Mesenchymal stem cell (in vitro differentiated cells and primary cell): ENCODE data around the gene BAAT.

Experiments
- DNase-seq: peaks from one replicate; pipeline ENCODE4 v3.0.0-alpha.2; 2013
- H2AFZ ChIP-seq: one replicate; pipeline ENCODE4 v1.6.1; 2013; ENCODE audit warnings: low read depth, mild to moderate bottlenecking, control low read depth, inconsistent platforms, low read length, moderate library complexity
- H2AK5ac ChIP-seq: 2 replicates; pipeline ENCODE4 v1.6.1; 2013; ENCODE audit warnings: low read length, moderate library complexity, mild to moderate bottlenecking, inconsistent platforms; ENCODE audit not compliant: severe bottlenecking
- H2BK120ac ChIP-seq: one replicate; pipeline ENCODE4 v1.6.1; 2013; ENCODE audit warnings: low read depth, mild to moderate bottlenecking, inconsistent platforms, low read length, moderate library complexity
- H2BK12ac ChIP-seq, 2 experiments: one replicate each; pipeline ENCODE4 v1.6.1; 2013; ENCODE audit warnings: inconsistent platforms in 2 of 2, low read length in 2 of 2, mild to moderate bottlenecking in 2 of 2, moderate library complexity in 2 of 2, control low read depth in 1 of 2
- H2BK15ac ChIP-seq: one replicate; pipeline ENCODE4 v1.6.1; 2013; ENCODE audit warnings: mild to moderate bottlenecking, low read depth, inconsistent platforms; ENCODE audit not compliant: poor library complexity, severe bottlenecking
- H2BK5ac ChIP-seq: 2 replicates; pipeline ENCODE4 v1.6.1; 2013; ENCODE audit warnings: low read depth, mild to moderate bottlenecking, low read length, control low read depth, inconsistent platforms; ENCODE audit not compliant: poor library complexity, severe bottlenecking
- H3K14ac ChIP-seq, 2 experiments: one replicate each; pipeline ENCODE4 v1.6.1; 2013; ENCODE audit warnings: inconsistent platforms in 2 of 2, low read length in 2 of 2, control low read depth in 1 of 2, mild to moderate bottlenecking in 1 of 2, moderate library complexity in 1 of 2
- H3K18ac ChIP-seq, 2 experiments: one replicate each; pipeline ENCODE4 v1.6.1; 2013; ENCODE audit warnings: inconsistent platforms in 2 of 2, low read length in 2 of 2, control low read depth in 1 of 2, low read depth in 1 of 2, mild to moderate bottlenecking in 1 of 2
- H3K23ac ChIP-seq, 2 experiments: one replicate each; pipeline ENCODE4 v1.6.1; 2013; ENCODE audit warnings: inconsistent platforms in 2 of 2, low read length in 2 of 2, mild to moderate bottlenecking in 2 of 2, moderate library complexity in 2 of 2, control low read depth in 1 of 2
- H3K27ac ChIP-seq: 2 replicates; pipeline ENCODE4 v1.5.1; 2013; ENCODE audit warnings: mild to moderate bottlenecking, moderate library complexity, low read length, control low read depth, inconsistent platforms; ENCODE audit not compliant: poor library complexity, severe bottlenecking
- H3K27me3 ChIP-seq, 2 experiments: 2 replicates each; pipeline versions ENCODE4 v1.6.1 to v1.7.0; 2013; ENCODE audit warnings: low read length in 2 of 2, mild to moderate bottlenecking in 2 of 2, moderate library complexity in 2 of 2, control low read depth in 1 of 2, inconsistent platforms in 1 of 2; ENCODE audit not compliant: control insufficient read depth in 1 of 2, insufficient read depth in 1 of 2
- H3K36me3 ChIP-seq, 2 experiments: 2 replicates each; pipeline versions ENCODE4 v1.6.1 to v1.7.0; 2013; ENCODE audit warnings: low read length in 2 of 2, control low read depth in 1 of 2, inconsistent platforms in 1 of 2, low read depth in 1 of 2, mild to moderate bottlenecking in 1 of 2; ENCODE audit not compliant: insufficient read depth in 2 of 2, control insufficient read depth in 1 of 2
- H3K4ac ChIP-seq, 2 experiments: one replicate each; pipeline ENCODE4 v1.6.1; 2013; ENCODE audit warnings: inconsistent platforms in 2 of 2, low read length in 2 of 2, mild to moderate bottlenecking in 2 of 2, moderate library complexity in 2 of 2, control low read depth in 1 of 2, low read depth in 1 of 2
- H3K4me1 ChIP-seq: 2 replicates; pipeline ENCODE4 v1.6.1; 2013; ENCODE audit warnings: low read depth, low read length, control low read depth; ENCODE audit not compliant: control insufficient read depth, insufficient read depth
- H3K4me2 ChIP-seq: 2 replicates; pipeline ENCODE4 v1.6.1; 2013; ENCODE audit warnings: low read length, mild to moderate bottlenecking, inconsistent platforms; ENCODE audit not compliant: poor library complexity, severe bottlenecking
- H3K4me3 ChIP-seq, 2 experiments: 2 replicates each; pipeline versions ENCODE4 v1.5.1 to v1.7.0; 2013; ENCODE audit warnings: low read length in 2 of 2, mild to moderate bottlenecking in 2 of 2, control low read depth in 1 of 2, low read depth in 1 of 2; ENCODE audit not compliant: insufficient read depth in 1 of 2
- H3K79me1 ChIP-seq: replicated peaks from 2 replicates; pipeline ENCODE4 v1.6.1; 2013; ENCODE audit warnings: mild to moderate bottlenecking, control low read depth, low read length, inconsistent platforms; ENCODE audit not compliant: poor library complexity, severe bottlenecking
- H3K9ac ChIP-seq: 2 replicates; pipeline ENCODE4 v1.7.0; 2013; ENCODE audit warnings: mild to moderate bottlenecking, low read length, moderate library complexity
- H3K9me3 ChIP-seq: 2 replicates; pipeline ENCODE4 v1.7.0; 2013; ENCODE audit warnings: mild to moderate bottlenecking, low read length; ENCODE audit not compliant: control insufficient read depth
- H4K8ac ChIP-seq: one replicate; pipeline ENCODE4 v1.6.1; 2013; ENCODE audit warnings: inconsistent platforms, mild to moderate bottlenecking, low read length, moderate library complexity
- H4K91ac ChIP-seq: one replicate; pipeline ENCODE4 v1.6.1; 2013; ENCODE audit warnings: mild to moderate bottlenecking, low read length, inconsistent platforms
- WGBS: methylation state at CpG from one replicate; pipeline ENCODE4 v1.1.7; 2013; ENCODE audit warnings: mixed read lengths; 5-methylcytosine and 5-hydroxymethylcytosine counted together

BAAT gene

GRCh38 chr9:101408374-101409078 is 23.7 kb upstream of the BAAT start:
- peaks cover 19 to 66% of the 10 kb centered on the region in 2 experiments for H3K36me3 ChIP-seq
- no peak overlapping the region for H3K9ac ChIP-seq
- no peak overlapping the region for H3K4me2 ChIP-seq
- H3K9me3 ChIP-seq = peaks cover 95% of the 10 kb centered on the region
- H2BK120ac ChIP-seq = no peak overlapping the region
- H3K27ac ChIP-seq = no peak overlapping the region
- no peak overlapping the region for H4K8ac ChIP-seq
- no peaks in the 10 kb centered on the region for H3K27me3 ChIP-seq
- DNase-seq = peak; percentile 1
- H3K14ac ChIP-seq = no peak overlapping the region
- H2AK5ac ChIP-seq = no peak overlapping the region
- 100% methylated on average over 2 of the region's 5 CpGs for WGBS
- H3K4me3 ChIP-seq = peak overlapping the region in 1 of 2 experiments; percentile 61
- H2AFZ ChIP-seq = no peak overlapping the region
- H2BK12ac ChIP-seq = no peak overlapping the region
- H4K91ac ChIP-seq = no peak overlapping the region
- no peak overlapping the region for H3K18ac ChIP-seq
- no peak overlapping the region for H2BK15ac ChIP-seq
- H3K79me1 ChIP-seq = peaks cover 4% of the 10 kb centered on the region
- H2BK5ac ChIP-seq = no peak overlapping the region
- no peak overlapping the region for H3K4ac ChIP-seq
- H3K4me1 ChIP-seq = no peaks in the 10 kb centered on the region
- H3K23ac ChIP-seq = no peak overlapping the region

- Histone ChIP-seq H2BK120ac (no peak overlapping the region), H3K23ac (no peak overlapping the region), H3K14ac (no peak overlapping the region), H4K8ac (no peak overlapping the region), H2BK12ac (no peak overlapping the region), H3K27me3 (no peaks in the 10 kb centered on the region), H3K9ac (no peak overlapping the region), H3K4me2 (no peak overlapping the region), H3K79me1 (peaks cover 18% of the 10 kb centered on the region), H2AK5ac (no peak overlapping the region), H3K18ac (no peak overlapping the region), H4K91ac (no peak overlapping the region), H3K36me3 (peaks cover 20 to 87% of the 10 kb centered on the region in 2 experiments), H3K27ac (no peak overlapping the region), H3K9me3 (peaks cover 77% of the 10 kb centered on the region), H3K4me1 (peaks cover 2% of the 10 kb centered on the region), H3K4me3 (peak overlapping the region in 1 of 2 experiments; percentile 26), H2BK15ac (no peak overlapping the region), H2BK5ac (no peak overlapping the region), H2AFZ (no peak overlapping the region), H3K4ac (no peak overlapping the region)
- no peak for DNase-seq
- WGBS = 98% methylated on average over 8 of the region's 9 CpGs
Measured at GRCh38 chr9:101403516-101404285, 18.9 kb upstream of the BAAT start.

DNA sequence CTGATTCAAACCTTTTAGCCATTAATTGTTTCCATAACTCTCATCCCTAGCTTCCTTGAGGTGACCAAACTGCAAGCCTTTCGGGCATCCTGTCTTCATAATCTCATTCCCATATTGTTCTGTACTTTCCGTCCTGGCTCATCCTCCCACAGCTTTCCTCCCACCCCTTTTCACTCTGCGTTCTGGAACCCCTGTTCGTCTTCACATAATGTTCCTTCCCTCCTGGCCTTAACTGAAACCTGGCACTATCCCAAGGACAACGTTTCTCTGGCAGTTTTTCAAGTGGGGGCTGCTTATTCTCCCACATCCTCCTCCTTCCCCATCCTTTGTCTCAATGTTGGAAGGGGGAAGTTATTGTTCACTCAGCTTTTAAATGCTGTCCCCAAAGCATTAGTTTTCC is 15.3 kb upstream of the BAAT start:
- peaks cover 43% of the 10 kb centered on the region for H3K9me3 ChIP-seq
- peaks cover 20% of the 10 kb centered on the region for H3K79me1 ChIP-seq
- peaks cover 7 to 64% of the 10 kb centered on the region in 2 experiments for H3K36me3 ChIP-seq
- peak; percentile 5 for DNase-seq
- H3K23ac ChIP-seq = no peak overlapping the region
- H3K18ac ChIP-seq = no peak overlapping the region
- H2BK5ac ChIP-seq = no peak overlapping the region
- H2AFZ ChIP-seq = no peak overlapping the region
- no peak overlapping the region for H2AK5ac ChIP-seq
- H2BK15ac ChIP-seq = no peak overlapping the region
- H4K8ac ChIP-seq = no peak overlapping the region
- peaks cover 3% of the 10 kb centered on the region for H3K4me1 ChIP-seq
- peak overlapping the region; percentile 41 for H3K4me2 ChIP-seq
- H2BK120ac ChIP-seq = no peak overlapping the region
- WGBS = 72% methylated on average over 5 of the region's 5 CpGs
- H3K9ac ChIP-seq = peak overlapping the region; percentile 99
- no peak overlapping the region for H3K4ac ChIP-seq
- H2BK12ac ChIP-seq = no peak overlapping the region
- no peaks in the 10 kb centered on the region for H3K27me3 ChIP-seq
- no peak overlapping the region for H3K27ac ChIP-seq
- no peak overlapping the region for H4K91ac ChIP-seq
- H3K14ac ChIP-seq = no peak overlapping the region
- peak overlapping the region in 1 of 2 experiments; percentile 98 for H3K4me3 ChIP-seq

DNA sequence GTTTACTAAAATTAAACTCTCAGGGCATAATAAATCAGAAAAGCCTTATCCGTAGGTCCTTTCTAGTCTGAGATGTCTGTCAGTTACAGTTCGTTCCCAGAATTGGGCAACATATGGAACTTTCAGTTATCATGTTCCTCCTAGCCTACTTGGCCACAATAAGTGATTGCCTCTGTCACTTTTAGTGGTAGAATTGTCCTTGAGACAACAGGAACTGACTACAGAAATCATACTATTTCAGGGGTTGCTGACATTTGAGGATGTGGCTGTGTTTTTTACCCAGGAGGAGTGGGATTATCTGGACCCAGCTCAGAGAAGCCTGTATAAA is 14.8 kb upstream of the BAAT start:
- Histone ChIP-seq H3K4ac (no peak overlapping the region), H2AK5ac (no peak overlapping the region), H3K4me1 (peaks cover 3% of the 10 kb centered on the region), H3K9ac (peak overlapping the region; percentile 99), H2AFZ (no peak overlapping the region), H2BK12ac (no peak overlapping the region), H3K4me3 (peak overlapping the region in 1 of 2 experiments; percentile 98), H3K27me3 (no peaks in the 10 kb centered on the region), H3K18ac (no peak overlapping the region), H2BK5ac (no peak overlapping the region), H3K14ac (no peak overlapping the region), H3K79me1 (peaks cover 20% of the 10 kb centered on the region), H2BK15ac (no peak overlapping the region), H2BK120ac (no peak overlapping the region), H3K36me3 (peaks cover 7 to 59% of the 10 kb centered on the region in 2 experiments), H4K91ac (no peak overlapping the region), H3K9me3 (peaks cover 38% of the 10 kb centered on the region), H3K27ac (no peak overlapping the region), H3K23ac (no peak overlapping the region), H3K4me2 (peak overlapping the region; percentile 85), H4K8ac (no peak overlapping the region)
- DNase-seq = no peak
- WGBS = 40% methylated on average over 1 of the region's 2 CpGs
